SIG-M5 treated with dmso at 0.1 percent for 504 hours (cell line): Measurements from ENCODE around the gene ADH6.
"Not testable (repeated sequence)": the region's sequence is repeated elsewhere in the genome, so short reads cannot be mapped to it uniquely, and the experiment has no call there.

Experiments used
- DNase-seq: peaks from one replicate; lab custom pipeline; 2025; ENCODE audit not compliant: unreplicated experiment; lab: John Stamatoyannopoulos, UW

The ADH6 gene

DNA sequence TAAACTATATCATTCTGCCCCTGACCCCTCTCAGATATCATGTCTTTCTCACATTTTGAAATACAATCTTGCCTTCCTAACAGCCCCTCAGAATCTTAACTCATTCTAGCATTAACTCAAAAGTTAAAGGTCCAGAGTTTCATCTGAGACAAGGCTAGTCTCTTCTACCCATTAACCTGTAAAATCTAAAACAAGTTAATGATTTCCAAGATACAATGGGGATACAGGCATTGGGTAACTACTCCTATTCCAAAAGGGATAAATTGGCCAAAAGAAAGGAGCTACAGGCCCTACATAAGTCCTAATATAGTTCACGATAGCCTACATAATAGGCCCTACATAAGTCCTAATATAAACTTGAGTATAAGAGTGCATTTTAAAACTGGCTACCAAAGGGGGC, 18.9 kb downstream of the ADH6 start:
- no peak for DNase-seq

DNA sequence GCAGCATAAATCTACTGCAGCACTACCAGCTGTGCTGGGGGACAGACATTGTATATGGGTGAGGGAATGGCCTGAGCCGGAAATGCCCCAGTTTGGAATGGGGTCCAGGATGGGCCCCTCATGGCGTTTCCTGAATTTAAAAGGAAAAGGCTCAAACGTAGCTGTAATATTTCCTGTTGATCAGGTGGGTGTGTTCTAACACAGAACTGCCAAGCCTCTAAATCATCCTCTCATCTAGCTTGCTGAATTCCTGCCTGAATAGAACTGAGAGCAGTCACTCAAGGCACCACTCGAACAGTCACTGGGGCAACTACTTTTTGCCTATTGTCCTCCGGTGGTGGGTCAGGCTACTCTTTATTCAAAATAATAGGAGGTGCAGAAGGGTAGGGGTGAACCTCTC, 28.7 kb downstream of the ADH6 start:
- DNase-seq, result no peak

DNA sequence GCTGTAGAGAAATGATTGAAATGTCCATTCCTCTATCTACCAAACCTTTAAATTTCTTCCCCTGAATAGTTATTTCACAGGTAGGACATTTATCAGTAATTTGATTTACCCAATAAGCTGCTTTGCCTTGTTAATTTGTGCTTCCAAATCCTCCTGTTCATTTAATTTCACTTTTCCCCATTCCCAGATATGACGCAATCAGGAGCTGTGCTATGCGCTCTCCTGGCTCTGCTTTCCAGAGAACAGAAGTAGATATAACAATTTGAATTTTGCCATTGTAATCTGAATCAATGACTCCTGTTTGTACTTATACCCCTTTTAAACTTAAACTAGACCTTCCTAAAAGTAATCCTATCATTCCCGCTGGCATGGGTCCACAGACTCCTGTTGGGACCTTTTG, 29.1 kb downstream of the ADH6 start:
- not testable (repeated sequence) for DNase-seq

DNA sequence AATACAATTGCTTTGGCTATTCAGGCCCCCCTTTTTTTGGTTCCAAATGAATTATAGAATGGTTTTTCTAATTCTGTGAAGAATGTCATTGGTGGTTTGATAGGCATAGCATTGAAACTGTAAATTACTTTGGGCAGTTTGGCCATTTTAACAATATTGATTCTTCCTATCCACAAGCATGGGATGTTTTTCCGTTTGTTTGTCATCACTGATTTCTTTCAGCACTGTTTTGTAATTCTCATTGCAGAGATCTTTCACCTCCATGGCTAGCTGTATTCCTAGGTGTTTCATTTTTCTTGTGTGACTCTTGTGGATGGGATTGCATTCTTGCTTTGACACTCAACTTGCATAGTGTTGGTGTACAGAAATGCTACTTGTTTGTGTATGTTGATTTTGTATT, 33.0 kb downstream of the ADH6 start:
- no peak for DNase-seq

DNA sequence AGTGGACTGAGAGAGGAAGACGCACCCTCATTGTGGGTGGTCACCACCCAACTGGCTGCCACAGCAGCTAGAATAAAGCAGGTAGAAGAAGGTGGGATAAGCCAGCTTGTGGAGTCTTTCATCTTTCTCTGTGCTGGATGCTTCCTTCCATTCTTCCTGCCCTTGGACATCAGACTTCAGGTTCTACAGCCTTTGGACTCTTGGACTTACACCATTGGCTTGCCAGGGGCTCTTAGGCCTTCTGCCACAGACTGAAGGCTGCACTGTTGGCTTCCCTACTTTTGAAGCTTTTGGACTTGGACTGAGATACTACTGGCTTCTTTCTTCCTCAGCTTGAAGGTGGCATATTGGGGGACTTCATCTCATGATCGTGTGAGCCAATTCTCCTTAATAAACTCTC, 33.5 kb downstream of the ADH6 start:
- DNase-seq, result no peak

DNA sequence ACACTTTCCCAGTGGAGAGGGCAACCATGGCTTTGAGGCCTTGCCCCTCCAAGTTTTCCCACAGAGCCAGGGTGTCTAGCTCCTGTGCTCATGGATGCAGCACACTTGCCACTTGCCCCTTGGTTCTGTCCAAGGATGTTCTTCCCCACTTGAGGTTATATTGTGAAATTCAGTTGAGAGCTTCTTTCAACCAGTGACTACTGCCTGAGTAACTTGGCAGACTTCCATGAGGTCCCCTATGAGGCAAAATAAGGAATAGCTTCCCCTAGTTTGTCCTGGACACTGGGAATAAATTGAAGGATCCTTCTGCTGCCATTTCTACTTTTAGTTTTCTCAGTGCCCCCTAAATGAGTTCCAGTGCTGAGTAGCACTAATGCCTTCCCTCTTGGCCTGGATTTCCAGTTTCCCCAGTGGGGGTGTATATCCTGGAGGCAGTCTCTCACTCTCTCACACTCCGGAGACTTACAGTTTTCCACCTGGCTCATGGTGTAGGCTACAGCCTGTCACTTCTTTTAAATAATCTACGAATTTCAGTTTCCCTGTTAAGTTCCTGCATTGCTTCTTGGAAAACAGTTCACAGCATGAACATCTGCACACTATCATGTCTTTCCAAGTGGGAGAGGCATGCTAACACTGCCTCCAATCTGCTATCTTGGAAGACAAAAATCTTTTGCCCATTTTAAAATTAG, 38.5 kb downstream of the ADH6 start:
- DNase-seq, result no peak

DNA sequence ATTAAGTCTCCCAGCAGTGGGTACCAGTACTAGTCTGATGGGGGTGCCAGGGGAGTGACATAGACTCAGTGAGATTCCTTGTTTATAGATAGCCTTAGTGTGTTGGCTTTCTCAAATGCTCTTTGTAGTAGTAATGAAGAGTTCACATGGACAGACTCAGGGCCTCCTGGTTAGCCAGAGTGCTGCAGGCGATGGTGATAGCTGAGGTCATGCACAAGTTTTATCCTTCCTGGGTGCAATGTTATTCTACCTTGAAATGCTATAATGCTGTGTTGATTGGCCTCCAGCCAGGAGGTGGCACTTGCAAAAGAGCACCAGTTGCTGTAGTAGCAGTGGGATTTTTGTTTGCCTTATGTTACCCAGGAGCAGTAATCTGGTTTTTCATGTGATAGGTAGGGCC, 39.4 kb downstream of the ADH6 start:
- DNase-seq, result no peak

DNA sequence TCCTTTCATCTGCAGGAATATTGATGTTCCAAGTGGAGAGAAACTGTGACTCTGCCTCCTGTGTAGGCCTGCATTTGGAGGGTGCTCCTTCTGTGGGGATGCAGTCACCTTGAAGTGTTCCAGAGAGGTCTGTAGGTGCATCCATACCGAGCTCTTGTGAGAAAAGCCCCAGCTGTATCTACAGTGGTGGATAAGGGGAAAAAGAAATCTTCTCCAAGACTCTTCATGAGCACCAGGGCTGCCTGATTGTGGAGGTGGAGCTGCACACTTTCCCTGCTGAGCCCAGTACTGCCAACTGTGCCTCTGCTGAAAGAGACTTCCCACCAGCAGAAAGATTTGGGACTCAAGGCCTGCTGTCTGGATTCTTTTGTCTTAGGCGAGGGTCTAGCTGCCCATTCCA, 39.9 kb downstream of the ADH6 start:
- DNase-seq, result no peak

DNA sequence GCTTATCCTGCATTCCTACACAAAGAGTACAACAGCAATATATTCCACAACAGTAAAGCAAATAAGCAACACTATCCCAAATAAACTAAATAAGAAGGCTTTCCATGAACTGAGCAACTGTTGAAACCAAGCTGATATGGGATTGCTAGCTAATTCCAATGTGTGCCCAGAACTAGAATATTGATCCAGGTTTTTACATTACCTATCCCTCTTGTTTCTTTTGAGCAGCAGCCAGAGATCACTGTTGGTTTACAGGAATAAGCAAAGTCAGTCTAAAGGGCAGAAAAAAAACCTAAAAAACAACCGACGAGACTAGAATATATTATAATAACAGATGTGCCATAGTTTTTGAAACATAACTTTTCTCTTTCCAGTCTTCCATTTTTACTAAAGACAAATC, 52.5 kb downstream of the ADH6 start:
- no peak for DNase-seq

DNA sequence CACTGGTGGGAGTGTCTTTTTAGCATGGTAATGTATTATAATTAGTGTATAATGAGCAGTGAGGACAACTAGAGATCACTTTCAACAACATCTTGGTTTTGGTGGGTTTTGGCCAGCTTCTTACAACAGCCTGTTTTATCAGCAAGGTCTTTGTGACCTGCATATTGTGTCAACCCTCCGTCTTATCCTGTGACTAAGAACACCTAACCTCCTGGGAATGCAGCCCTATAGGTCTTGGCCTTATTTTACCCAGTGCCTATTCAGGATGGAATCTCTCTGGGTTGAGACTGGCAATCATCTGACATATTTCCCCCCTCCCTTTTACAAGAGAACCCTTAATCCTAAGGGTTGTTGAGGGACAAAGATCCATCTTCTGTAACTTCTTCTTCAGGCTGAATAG, 53.1 kb downstream of the ADH6 start:
- no peak for DNase-seq

DNA sequence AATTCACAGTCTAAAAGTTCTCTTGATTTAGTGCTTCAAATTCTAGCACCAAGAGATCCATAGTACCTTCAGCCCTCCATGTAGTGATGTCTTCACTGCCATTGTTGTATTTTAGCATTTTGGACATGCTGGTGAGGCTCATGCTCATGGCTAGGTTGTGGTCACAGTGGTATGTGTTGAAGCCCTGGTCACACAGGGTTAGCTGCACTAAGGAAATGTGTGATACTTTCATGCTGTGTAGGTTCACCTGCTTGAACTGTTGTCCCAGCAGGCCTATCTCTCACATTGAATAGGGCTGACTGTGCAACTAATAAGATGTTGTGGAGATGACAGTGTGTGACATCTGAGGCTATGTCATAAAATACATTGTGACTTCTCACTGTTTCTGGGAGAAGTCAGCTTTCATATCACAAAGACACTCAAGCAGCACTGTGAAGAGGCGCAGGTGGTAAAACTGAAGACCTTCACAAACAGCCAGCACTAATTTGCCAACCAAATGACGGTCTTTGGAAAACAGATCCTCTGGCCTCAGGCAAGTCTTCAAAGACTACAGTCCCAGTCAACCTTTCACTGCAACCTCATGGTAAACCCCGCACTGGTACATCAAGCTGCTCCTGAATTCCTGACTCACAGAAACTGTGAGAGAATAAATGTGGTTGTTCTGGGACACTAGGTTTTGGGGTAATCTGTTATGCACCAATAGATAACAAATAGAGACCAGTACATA, 57.5 kb downstream of the ADH6 start:
- DNase-seq, result no peak

DNA sequence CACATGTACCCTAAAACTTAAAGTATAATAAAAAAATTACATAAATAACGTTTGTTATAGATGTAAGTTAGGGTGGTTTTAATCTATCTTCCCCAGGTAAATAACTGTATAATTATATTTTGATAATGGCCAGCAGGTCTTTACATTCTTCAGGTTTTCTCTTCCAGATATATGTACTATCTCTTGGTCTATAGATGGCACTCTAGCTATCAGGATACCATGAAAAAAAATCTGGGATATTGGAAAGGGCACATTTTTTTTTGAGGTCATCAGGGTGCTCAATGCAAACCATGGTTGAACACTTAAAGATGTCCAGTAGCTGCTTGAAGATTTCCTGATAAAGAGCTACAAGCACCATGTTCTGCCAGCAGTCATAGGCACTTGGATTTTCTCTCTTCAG, 59.3 kb downstream of the ADH6 start:
- no peak for DNase-seq

DNA sequence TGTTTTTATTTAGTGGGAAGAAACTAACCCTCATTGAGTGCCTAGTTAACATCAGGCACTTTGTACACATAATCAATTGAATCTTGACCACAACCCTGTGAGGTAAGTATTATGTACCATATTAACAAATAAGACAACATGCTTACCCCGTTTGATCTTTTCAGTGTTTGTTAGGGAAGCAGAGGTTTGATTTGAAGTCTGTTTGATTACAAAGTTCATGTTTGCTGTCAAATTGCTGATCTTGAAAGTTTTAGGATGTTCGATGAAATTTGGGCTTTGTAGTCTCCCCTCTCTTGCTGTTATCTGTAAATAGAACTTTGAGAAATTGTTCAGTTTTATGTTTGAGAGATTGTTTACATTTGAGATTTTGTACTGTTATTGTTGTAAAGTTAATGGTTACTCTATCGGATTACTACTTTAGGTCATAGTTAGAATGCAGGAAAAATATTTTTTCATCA, 61.5 kb downstream of the ADH6 start:
- no peak for DNase-seq

DNA sequence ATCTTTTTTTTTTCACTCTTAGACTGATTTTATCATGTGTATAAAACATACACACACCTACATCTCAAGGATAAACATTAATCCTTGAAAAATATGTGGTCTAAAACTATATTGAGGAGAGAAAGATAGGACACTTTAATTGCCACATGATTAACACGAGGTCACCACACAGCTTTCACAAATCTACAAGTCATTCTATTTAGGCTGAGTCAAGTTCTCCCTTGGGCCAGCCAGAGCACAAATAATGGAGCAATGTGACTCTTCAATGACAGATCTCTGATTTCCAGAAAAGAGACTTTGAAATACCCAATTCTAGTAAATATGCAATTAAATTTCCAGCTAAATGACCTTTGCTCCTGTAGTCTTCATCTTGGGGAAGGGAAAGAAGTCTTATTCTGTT, 62.1 kb downstream of the ADH6 start:
- DNase-seq, result no peak

DNA sequence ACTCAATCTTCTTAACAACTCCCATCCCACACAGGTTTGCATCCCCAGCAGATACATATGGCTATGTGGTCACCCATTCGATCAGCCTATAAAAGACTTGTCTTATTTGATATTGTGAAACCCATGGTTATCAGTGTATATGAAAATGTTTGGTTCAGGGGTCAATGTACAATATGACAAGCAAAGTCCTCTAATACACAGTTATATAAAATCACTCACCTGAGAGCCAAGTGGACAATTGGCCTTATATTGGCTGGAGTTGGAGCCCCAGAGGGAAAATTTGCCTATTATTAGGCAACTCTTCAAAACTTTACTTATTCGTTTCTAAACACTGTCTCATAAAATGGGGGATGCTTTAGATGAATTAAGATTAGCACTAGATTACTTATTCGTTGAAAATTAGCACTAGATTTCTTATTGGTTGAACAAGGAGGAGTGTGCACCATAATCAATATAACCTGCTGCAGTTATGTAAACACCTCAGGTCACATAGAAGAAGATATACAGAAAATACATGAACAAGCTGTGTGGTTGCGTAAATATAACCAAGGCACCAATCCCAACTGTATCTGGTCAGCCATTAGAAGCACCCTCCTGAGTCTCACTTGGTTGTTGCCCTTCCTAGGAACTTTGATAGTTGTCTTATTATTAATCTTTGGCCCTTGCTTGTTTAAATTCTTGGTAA, 64.2 kb downstream of the ADH6 start:
- no peak for DNase-seq
